Loucy (cell line): ENCODE results near the gene TEX48.

ENCODE experiments used
- EZH2phosphoT487 ChIP-seq: fragments of 200-600 bp; IDR thresholded peaks from 2 replicates; pipeline ENCODE4 v1.6.1; 2018; ENCODE audit warnings: antibody characterized with exemption, mild to moderate bottlenecking, moderate library complexity, borderline replicate concordance
- TF ChIP-seq, protein P1 (sequence below): fragments of 200-600 bp; sonication (generic); conservative IDR thresholded peaks from 2 replicates; pipeline ENCODE4 v1.5.1; 2014; ENCODE audit warnings: mild to moderate bottlenecking, antibody characterized with exemption, low read length

GRCh38 chr9:114721491-114722079, 39.6 kb upstream of the TEX48 start:
- TF ChIP-seq, protein P1, sequence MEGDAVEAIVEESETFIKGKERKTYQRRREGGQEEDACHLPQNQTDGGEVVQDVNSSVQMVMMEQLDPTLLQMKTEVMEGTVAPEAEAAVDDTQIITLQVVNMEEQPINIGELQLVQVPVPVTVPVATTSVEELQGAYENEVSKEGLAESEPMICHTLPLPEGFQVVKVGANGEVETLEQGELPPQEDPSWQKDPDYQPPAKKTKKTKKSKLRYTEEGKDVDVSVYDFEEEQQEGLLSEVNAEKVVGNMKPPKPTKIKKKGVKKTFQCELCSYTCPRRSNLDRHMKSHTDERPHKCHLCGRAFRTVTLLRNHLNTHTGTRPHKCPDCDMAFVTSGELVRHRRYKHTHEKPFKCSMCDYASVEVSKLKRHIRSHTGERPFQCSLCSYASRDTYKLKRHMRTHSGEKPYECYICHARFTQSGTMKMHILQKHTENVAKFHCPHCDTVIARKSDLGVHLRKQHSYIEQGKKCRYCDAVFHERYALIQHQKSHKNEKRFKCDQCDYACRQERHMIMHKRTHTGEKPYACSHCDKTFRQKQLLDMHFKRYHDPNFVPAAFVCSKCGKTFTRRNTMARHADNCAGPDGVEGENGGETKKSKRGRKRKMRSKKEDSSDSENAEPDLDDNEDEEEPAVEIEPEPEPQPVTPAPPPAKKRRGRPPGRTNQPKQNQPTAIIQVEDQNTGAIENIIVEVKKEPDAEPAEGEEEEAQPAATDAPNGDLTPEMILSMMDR, result no peak
- no peak for TF ChIP-seq EZH2phosphoT487
